Tibial nerve (tissue), 3 donors: Measurements from ENCODE around the gene DHRS13.

ENCODE experiments used
- CTCF ChIP-seq, 5 experiments: fragments of 200-600 bp in 3 of 5; fragments of 450-650 bp in 2 of 5; sonication (generic) in 3 of 5; IDR thresholded peaks; one replicate each; pipeline ENCODE4 v1.5.1; 2016 to 2019; ENCODE audit warnings: antibody characterized with exemption in 5 of 5, mild to moderate bottlenecking in 3 of 5, moderate library complexity in 2 of 5
- POLR2A ChIP-seq, 2 donors: fragments of 450-650 bp; IDR thresholded peaks; one replicate each; pipeline ENCODE4 v1.6.1; 2017; ENCODE audit warnings: antibody characterized with exemption in 2 of 2, mild to moderate bottlenecking in 2 of 2, moderate library complexity in 2 of 2

- TF ChIP-seq CTCF (IDR thresholded peaks at IDR 0.05) (no peak), POLR2A (IDR thresholded peaks at IDR 0.05) (no peak)
Observed at GRCh38 chr17:28889996-28890395, 12.9 kb downstream of the DHRS13 start.
